Measurements from ENCODE around the gene TGFBRAP1.
"Not testable (repeated sequence)": the region's sequence is repeated elsewhere in the genome, so short reads cannot be mapped to it uniquely, and the experiment has no call there.

TGFBRAP1 gene

GRCh38 chr2:105344704-105345345 is 15.3 kb upstream of the TGFBRAP1 start:
- DNase-seq = no peak

- no peak for DNase-seq
These were observed 9.9 kb upstream of the TGFBRAP1 start for GRCh38 chr2:105339414-105339813.

- DNase-seq = no peak
These were observed 8.5 kb upstream of the TGFBRAP1 start for GRCh38 chr2:105338020-105338385.

GRCh38 chr2:105337122-105338019 is 7.8 kb upstream of the TGFBRAP1 start, which contains the start of gene C2orf49:
Gene C2orf49, plus strand, starts transcription at chr2:105337540. Its CDS starts 48 bp downstream, at chr2:105337588.
- DNase-seq = peak; percentile 83

DNA sequence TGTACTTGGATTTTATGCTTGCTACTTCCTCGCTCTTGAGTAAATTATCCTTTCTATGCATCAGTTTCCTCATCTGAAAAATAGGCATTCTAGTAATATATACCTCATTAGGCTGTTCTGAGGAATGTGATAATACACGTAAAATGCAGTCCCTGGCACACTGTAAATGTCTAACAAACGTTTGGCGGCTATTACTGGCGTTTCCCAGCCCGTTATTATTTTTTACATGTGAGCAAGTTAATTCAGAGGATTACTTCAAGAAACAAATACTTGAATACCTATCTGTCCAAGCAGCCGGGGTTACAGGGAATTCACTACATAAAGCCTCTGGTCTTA is 7.2 kb upstream of the TGFBRAP1 start:
- DNase-seq = no peak

DNA sequence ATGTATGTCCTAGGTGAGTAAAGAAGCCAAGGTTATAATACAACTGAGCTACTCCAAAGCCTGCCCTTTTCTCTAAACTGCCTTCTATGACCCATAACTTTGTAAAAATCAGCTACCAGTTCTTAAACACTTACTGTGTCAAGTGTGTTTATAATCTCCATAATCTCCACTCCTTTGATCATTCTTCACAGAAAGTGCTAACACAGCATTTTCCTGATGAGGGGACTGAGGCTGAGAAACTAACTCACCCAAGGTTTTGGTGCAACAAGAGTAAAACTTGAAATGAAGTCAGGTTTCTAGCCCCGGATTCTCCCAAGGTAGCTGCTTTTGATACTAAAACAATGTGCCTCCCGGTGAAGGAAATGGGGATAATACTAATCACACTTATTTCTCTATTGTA is 5.9 kb upstream of the TGFBRAP1 start:
- DNase-seq = no peak

- DNase-seq = no peak
These were observed 4.7 kb upstream of the TGFBRAP1 start for GRCh38 chr2:105334211-105334610.

GRCh38 chr2:105330681-105331375 is 1.3 kb upstream of the TGFBRAP1 start:
- DNase-seq = no peak

GRCh38 chr2:105329197-105329554 is 359 bp downstream of the TGFBRAP1 start:
- DNase-seq = no peak

- DNase-seq = peak; percentile 28
These were observed 996 bp downstream of the TGFBRAP1 start for GRCh38 chr2:105328281-105329196.

- DNase-seq = no peak
These were observed 1.8 kb downstream of the TGFBRAP1 start for GRCh38 chr2:105327690-105328089.

- not testable (repeated sequence) for DNase-seq
These were observed 2.3 kb downstream of the TGFBRAP1 start for GRCh38 chr2:105327271-105327670.

- DNase-seq = peak; percentile 70
These were observed 4.1 kb downstream of the TGFBRAP1 start for GRCh38 chr2:105325389-105325963.

DNA sequence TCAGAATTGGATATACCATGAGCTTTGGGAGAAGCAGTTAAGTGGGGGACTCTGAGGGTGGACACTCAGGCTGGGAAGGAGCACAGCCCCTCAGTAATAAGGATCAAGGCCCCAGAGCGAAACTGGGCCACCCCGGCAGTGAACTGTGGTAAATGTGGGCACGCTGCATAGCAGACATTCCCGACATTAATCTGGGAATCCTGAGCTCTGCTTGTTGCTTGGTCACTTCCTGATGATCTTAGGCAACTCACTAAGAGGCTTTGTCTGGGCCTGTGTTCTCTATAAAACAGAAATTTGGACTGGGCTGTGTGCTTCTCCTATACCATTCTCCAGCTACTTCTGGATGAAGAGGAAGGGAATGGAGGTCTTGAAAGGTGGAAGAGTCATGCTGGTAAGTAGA is 4.8 kb downstream of the TGFBRAP1 start:
- no peak for DNase-seq

GRCh38 chr2:105324101-105324500 is 5.4 kb downstream of the TGFBRAP1 start:
- no peak for DNase-seq

- DNase-seq = no peak
These were observed 6.4 kb downstream of the TGFBRAP1 start for GRCh38 chr2:105323111-105323510.

DNA sequence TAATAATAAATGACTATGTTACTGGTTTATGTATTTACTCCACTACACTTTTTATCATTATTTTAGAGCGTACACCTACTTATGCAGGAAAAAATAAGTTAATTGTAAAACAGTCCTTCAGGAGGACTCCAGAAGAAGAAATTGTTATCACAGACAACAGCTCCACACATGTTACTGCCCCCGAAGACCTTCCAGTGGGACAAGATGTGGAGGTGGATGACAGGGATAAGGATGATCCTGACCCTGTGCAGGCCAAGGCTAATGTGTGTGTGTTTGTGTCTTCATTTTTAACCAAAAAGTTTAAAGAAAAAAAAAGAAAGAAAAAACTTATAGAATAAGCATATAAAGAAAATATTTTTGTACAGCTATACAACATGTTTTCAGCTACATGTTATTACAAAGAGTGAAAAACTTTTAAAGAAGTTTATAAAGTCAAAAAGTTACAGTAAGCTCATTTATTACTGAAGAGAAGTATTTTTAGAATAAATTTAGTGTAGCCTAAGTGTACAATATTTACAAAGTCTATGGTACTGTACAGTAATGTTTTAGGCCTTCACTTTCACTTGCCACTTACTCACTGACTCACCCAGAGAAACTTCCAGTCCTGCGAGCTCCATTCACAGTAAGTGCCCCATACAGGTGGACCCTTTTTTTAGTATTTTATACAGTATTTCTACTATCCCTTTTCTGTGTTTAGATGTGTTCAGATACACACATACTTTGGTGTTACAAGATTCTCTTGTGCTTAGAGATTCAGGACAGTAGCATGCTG is 7.5 kb downstream of the TGFBRAP1 start:
- no peak for DNase-seq

- no peak for DNase-seq
These were observed 8.8 kb downstream of the TGFBRAP1 start for GRCh38 chr2:105320651-105321215.

DNA sequence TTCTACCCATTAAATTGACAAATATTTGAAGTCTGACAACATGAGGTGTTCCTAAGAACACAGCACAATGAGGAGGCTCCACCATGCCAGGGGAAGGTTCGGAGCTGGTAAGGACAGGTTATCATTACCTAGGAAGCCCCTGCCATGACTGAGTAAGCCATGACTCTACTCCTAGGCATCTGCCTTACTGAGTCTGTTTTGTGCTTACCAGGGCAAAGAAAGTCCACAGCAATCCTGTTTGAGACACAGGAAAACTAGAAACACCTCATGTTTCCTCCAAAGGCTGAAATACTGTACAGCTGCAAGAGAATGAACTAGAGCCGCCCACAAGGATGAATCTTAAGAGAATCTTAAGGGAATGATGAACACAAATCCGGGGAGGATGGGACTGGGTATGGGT is 11.6 kb downstream of the TGFBRAP1 start:
- DNase-seq = no peak

DNA sequence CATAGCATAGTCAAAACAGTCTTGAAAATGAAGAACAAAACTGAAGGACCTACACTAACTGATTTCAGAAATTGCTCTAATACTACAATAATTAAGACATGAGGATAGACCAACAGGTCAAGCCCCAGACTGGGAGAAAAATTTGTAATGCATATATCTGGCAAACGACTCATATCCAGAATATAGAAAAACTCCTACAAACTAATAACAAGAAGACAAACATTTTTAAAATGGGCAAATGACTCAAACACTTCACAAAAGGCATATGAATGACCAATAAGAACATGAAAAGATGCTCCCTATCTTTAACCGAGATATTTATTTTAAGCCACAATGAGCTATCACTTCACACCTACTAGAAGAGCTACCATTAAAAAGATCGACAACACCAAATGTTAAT is 14.2 kb downstream of the TGFBRAP1 start:
- DNase-seq = no peak

- no peak for DNase-seq
These were observed 15.7 kb downstream of the TGFBRAP1 start for GRCh38 chr2:105313877-105314276.

Measured in GDM1 (cell line).